ENCODE data around the gene ODAM.

ODAM gene

GRCh38 chr4:70179811-70180210 is 15.7 kb upstream of the ODAM start:
- H3K27ac ChIP-seq: no peak overlapping the region

GRCh38 chr4:70181864-70182263 is 13.7 kb upstream of the ODAM start:
- no peak for TF ChIP-seq ZFX (IDR thresholded peaks at IDR 0.05; ENCODE audit: borderline replicate concordance)
- no peak for TF ChIP-seq CTCF (IDR thresholded peaks at IDR 0.05)
- H3K27ac ChIP-seq: no peak overlapping the region

More at GRCh38 chr4:70179811-70180210, 15.7 kb upstream of the ODAM start:
- TF ChIP-seq CTCF (IDR thresholded peaks at IDR 0.05) (no peak), ZFX (IDR thresholded peaks at IDR 0.05; ENCODE audit: borderline replicate concordance) (no peak)

- H3K27ac ChIP-seq: no peak overlapping the region
- TF ChIP-seq ZFX (IDR thresholded peaks at IDR 0.05; ENCODE audit: borderline replicate concordance) (no peak), CTCF (IDR thresholded peaks at IDR 0.05) (no peak)
These were observed 12.9 kb upstream of the ODAM start for GRCh38 chr4:70182517-70183167.

GRCh38 chr4:70183168-70183939 is 12.2 kb upstream of the ODAM start:
- H3K27ac ChIP-seq: no peak overlapping the region
- TF ChIP-seq ZFX (IDR thresholded peaks at IDR 0.05; ENCODE audit: borderline replicate concordance) (no peak), CTCF (IDR thresholded peaks at IDR 0.05) (peak; percentile 92)

GRCh38 chr4:70183940-70184246 is 11.6 kb upstream of the ODAM start:
- TF ChIP-seq CTCF (IDR thresholded peaks at IDR 0.05): peak; percentile 71
- no peak for TF ChIP-seq ZFX (IDR thresholded peaks at IDR 0.05; ENCODE audit: borderline replicate concordance)
- no peak overlapping the region for H3K27ac ChIP-seq

GRCh38 chr4:70187216-70187615 is 8.3 kb upstream of the ODAM start:
- TF ChIP-seq CTCF (IDR thresholded peaks at IDR 0.05) (no peak), ZFX (IDR thresholded peaks at IDR 0.05; ENCODE audit: borderline replicate concordance) (no peak)
- no peak overlapping the region for H3K27ac ChIP-seq

- TF ChIP-seq ZFX (IDR thresholded peaks at IDR 0.05; ENCODE audit: borderline replicate concordance): no peak
- TF ChIP-seq CTCF (IDR thresholded peaks at IDR 0.05): no peak
- no peak overlapping the region for H3K27ac ChIP-seq
These were observed 4.9 kb upstream of the ODAM start for GRCh38 chr4:70190579-70190978.
